H1 (cell line): Measurements from ENCODE around the gene OPHN1.

Source experiments
- ASH2L ChIP-seq: fragments of 200-600, 300-600 bp; sonication (generic); IDR thresholded peaks from one replicate; pipeline ENCODE4 v1.7.1; 2017; ENCODE audit warnings: low read length
- FOSL1 ChIP-seq: IDR thresholded peaks from 2 replicates; pipeline ENCODE4 v1.6.1; 2011; ENCODE audit warnings: mild to moderate bottlenecking, low read depth, low read length, moderate library complexity; ENCODE audit not compliant: insufficient read depth
- POLR2AphosphoS5 ChIP-seq: IDR thresholded peaks from 2 replicates; pipeline ENCODE4 v1.6.1; 2011; ENCODE audit warnings: low read depth, low read length
- RXRA ChIP-seq: IDR thresholded peaks from 2 replicates; pipeline ENCODE4 v1.6.1; 2011; ENCODE audit warnings: low read depth, mild to moderate bottlenecking, low read length, moderate library complexity; ENCODE audit not compliant: insufficient read depth
- SP1 ChIP-seq: IDR thresholded peaks from 2 replicates; pipeline ENCODE4 v1.6.1; 2011; ENCODE audit warnings: low read depth, low read length
- SP2 ChIP-seq: IDR thresholded peaks from 2 replicates; pipeline ENCODE4 v1.6.1; 2012; ENCODE audit warnings: mild to moderate bottlenecking, low read length, inconsistent platforms
- TAF1 ChIP-seq: IDR thresholded peaks from 2 replicates; pipeline ENCODE4 v1.6.1; 2011; ENCODE audit warnings: mild to moderate bottlenecking, low read depth, low read length
- YY1 ChIP-seq: IDR thresholded peaks from 2 replicates; pipeline ENCODE4 v1.6.1; 2011; ENCODE audit warnings: low read depth, mild to moderate bottlenecking, low read length
- TF ChIP-seq, protein P1 (sequence below), 3 experiments: IDR thresholded peaks; 1 replicate in 2 of 3; 2 replicates in 1 of 3; pipeline versions ENCODE4 v1.5.1 to v1.6.1; 2011; ENCODE audit warnings: low read length in 3 of 3, mild to moderate bottlenecking in 3 of 3, inconsistent platforms in 2 of 3, low read depth in 1 of 3, moderate library complexity in 1 of 3; ENCODE audit not compliant: insufficient read depth in 1 of 3; ENCODE audit errors: control extremely low read depth in 1 of 3
- TF ChIP-seq, protein P2 (sequence below): IDR thresholded peaks from 2 replicates; pipeline ENCODE4 v1.6.1; 2011; ENCODE audit warnings: low read length, improper control_type of control experiment
- TF ChIP-seq, protein P3 (sequence below): IDR thresholded peaks from 2 replicates; pipeline ENCODE4 v1.6.1; 2011; ENCODE audit warnings: low read depth, mild to moderate bottlenecking, low read length; ENCODE audit not compliant: insufficient read depth
- TF ChIP-seq, protein P4 (sequence below): IDR thresholded peaks from 2 replicates; pipeline ENCODE4 v1.6.1; 2012; ENCODE audit warnings: inconsistent platforms

DNA sequence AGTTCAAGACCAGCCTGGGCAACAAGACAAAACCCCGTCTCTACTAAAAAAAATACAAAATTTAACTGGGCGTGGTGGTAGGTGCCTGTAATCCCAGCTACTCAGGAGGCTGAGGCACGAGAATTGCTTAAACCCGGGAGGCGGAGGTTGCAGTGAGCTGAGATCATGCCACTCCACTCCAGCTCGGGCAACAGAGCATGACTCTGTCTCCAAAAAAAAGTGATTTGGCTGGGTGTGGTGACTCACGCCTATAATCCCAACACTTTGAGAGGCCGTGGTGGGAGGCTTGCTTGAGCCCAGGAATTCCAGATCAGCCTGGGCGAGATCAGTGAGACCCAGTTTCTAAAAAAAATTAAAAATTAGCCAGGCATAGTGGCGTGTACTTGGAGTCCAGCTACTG lies 4.1 kb downstream of the OPHN1 start:
- TF ChIP-seq ASH2L (no peak), SP2 (no peak), POLR2AphosphoS5 (no peak), TAF1 (no peak), YY1 (no peak), RXRA (no peak), FOSL1 (no peak), SP1 (no peak)
- TF ChIP-seq, protein P1, sequence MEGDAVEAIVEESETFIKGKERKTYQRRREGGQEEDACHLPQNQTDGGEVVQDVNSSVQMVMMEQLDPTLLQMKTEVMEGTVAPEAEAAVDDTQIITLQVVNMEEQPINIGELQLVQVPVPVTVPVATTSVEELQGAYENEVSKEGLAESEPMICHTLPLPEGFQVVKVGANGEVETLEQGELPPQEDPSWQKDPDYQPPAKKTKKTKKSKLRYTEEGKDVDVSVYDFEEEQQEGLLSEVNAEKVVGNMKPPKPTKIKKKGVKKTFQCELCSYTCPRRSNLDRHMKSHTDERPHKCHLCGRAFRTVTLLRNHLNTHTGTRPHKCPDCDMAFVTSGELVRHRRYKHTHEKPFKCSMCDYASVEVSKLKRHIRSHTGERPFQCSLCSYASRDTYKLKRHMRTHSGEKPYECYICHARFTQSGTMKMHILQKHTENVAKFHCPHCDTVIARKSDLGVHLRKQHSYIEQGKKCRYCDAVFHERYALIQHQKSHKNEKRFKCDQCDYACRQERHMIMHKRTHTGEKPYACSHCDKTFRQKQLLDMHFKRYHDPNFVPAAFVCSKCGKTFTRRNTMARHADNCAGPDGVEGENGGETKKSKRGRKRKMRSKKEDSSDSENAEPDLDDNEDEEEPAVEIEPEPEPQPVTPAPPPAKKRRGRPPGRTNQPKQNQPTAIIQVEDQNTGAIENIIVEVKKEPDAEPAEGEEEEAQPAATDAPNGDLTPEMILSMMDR (IDR thresholded peaks at IDR 0.05; ENCODE audit: control extremely low read depth in 1 of 3, insufficient read depth in 1 of 3, low read depth in 1 of 3, low read length in 3 of 3): no peak
- TF ChIP-seq, protein P2, sequence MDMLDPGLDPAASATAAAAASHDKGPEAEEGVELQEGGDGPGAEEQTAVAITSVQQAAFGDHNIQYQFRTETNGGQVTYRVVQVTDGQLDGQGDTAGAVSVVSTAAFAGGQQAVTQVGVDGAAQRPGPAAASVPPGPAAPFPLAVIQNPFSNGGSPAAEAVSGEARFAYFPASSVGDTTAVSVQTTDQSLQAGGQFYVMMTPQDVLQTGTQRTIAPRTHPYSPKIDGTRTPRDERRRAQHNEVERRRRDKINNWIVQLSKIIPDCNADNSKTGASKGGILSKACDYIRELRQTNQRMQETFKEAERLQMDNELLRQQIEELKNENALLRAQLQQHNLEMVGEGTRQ: no peak
- TF ChIP-seq, protein P3, sequence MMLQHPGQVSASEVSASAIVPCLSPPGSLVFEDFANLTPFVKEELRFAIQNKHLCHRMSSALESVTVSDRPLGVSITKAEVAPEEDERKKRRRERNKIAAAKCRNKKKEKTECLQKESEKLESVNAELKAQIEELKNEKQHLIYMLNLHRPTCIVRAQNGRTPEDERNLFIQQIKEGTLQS: no peak
- TF ChIP-seq, protein P4, sequence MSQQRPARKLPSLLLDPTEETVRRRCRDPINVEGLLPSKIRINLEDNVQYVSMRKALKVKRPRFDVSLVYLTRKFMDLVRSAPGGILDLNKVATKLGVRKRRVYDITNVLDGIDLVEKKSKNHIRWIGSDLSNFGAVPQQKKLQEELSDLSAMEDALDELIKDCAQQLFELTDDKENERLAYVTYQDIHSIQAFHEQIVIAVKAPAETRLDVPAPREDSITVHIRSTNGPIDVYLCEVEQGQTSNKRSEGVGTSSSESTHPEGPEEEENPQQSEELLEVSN: no peak
